Endothelial cell of hepatic sinusoid (primary cell): Measurements from ENCODE around the gene TMEM204.

Experiments
- in situ Hi-C: cut with HindIII; loops from 2 replicates; pipeline ENCODE4 v1.10.0; 2017; ENCODE audit warnings: low sequenced_read_pairs

Gene TMEM204

DNA sequence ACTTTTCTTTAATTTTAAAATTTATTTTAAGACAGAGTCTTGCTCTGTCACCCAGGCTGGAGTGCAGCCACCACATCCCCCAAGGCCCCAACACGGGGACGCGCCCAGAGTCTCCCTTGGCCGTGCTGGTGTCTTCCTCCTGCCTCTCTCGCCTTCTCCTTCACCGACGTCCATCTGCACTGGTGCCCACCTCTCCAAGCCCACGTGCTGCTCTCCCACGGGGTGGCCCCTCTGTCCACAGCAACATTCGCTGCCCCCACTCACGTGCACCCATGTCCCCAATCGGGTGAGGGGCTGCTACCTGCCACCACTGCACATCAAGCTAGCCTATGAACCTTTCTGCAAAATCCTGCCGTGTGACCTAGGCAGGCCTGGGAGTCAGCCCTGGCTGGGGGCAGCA, 3.1 kb downstream of the TMEM204 start:
- in situ Hi-C loops = no loop called here

DNA sequence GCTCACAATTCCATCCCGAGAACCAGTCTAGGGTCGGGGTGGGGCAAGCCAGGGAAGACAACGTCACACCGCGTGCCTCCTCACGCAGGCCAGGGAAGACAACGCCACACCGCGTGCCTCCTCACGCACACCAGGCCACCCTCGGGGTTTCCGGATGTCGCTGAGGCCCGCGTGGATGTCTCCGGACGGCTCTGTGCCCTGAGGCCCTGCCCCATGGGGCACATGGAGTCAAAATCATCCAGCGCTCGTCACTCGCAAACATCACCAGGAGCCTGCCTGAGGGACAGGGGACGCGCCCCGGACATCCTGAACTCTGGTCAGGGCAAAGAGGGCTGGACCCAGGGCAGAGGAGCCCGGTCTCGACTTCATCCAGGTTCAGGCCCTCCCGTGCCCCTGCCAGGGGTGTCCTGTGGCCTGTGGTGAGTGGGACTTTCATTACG, 3.7 kb downstream of the TMEM204 start:
- in situ Hi-C loops = no loop called here

DNA sequence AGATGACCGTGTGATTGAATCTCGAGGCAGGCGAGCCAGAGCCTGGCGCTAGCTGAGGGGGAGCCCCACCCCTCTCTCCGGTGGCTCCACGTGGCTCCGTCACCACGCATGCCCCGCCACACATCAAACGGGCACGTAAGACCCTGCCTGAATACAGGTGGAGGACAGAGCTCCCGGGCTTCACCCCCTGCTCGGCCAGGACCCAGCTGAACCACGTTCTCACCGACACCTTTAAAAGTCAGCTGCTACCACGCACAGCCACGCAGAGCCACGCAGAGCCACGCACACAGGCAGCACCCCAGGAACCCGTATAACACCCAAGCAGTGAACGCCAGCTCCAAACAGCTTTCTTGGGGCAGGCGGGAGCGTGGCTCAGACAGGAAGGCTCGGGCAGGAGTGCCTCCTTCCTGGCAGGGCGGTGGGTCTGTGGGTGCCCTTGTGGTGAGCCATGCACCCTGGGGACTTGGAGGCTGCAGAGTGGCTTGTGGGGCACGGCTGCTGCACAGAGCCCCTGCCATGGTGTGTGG, 4.4 kb downstream of the TMEM204 start:
- in situ Hi-C loops = no loop called here

DNA sequence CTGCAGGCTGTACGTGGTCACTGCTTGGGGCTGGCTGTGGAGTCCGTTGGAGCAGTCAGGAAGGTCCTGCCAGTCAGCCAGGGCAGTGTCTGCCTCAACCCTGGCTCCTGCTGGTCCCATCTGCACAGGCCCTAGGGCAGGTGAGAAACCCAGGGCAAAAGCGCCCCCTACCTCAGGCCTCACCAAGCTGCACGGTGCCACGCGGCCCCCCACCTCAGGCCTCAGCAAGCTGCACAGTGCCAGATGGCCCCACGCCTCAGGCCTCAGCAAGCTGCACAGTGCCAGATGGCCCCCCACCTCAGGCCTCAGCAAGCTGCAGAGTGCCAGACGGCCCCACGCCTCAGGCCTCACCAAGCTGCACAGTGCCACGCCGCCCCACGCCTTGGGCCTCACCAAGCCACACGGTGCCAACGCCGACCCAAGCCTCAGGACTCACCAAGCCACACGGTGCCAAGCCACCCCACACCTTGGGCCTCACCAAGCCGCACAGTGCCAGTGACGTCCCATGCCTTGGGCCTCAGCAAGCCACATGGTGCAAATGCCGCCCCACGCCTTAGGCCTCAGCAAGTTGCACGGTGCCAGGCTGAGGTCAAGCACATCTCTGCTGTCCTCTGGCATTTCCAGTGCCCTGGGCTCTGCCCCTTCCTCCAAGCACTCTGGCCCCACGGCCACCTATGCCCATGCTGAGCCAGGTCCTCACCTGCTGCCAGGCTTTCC, 5.5 kb downstream of the TMEM204 start:
- in situ Hi-C loops = no loop called here

DNA sequence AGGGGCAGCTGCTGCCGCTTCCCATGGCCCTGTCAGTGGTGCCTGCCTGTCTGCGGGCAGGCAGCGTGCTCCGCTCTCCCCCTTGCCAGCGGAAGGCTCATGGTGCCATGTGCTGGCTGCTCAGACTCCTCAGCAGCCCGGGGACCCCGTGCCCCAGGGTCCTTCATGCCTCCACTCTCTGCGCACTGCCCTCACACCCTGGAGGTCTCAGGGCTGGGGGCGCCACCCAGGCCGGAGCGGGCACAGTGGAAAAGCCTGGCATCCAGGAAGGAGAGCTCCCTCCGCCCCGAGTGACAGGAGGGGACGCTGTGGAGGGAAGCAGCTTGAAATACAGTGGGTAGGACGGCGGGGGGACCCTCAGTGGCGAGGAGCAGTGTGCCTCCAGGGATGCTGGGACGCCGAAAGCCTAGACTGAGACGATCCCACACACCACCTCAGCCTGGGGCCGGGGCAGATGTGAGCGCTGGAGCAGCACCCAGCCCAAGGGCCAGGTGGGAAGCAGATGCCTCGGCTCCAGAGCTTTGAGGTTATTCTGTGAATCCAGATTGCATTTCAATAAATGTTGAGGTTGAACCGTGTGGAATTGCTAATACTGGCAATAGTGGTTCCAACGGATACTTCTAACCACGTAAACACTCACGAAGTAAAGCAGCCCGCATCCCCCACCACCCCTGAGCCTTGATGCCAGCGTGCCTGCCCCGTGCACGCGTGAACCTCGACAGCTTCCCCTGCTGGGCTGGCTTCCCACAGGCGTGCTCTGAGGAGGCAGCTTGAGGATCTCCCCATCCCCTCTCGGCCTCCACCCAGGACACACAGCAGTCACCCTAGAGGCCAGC, 6.5 kb downstream of the TMEM204 start:
- in situ Hi-C loops = no loop called here

DNA sequence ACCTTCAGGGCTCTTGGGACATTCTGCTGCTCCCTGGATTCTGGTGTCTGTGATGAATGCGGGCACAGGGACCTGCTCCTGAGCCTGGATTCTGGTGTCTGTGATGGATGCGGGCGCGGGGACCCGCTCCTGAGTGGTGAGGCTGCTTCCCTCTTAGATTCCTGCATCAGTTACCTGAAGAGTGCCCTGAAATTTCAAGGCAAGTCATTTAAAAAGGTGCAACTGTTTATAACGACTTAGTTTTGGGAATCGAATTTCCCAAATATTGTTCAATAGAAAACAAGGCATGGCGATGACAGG, 7.0 kb downstream of the TMEM204 start:
- in situ Hi-C loops = no loop called here

DNA sequence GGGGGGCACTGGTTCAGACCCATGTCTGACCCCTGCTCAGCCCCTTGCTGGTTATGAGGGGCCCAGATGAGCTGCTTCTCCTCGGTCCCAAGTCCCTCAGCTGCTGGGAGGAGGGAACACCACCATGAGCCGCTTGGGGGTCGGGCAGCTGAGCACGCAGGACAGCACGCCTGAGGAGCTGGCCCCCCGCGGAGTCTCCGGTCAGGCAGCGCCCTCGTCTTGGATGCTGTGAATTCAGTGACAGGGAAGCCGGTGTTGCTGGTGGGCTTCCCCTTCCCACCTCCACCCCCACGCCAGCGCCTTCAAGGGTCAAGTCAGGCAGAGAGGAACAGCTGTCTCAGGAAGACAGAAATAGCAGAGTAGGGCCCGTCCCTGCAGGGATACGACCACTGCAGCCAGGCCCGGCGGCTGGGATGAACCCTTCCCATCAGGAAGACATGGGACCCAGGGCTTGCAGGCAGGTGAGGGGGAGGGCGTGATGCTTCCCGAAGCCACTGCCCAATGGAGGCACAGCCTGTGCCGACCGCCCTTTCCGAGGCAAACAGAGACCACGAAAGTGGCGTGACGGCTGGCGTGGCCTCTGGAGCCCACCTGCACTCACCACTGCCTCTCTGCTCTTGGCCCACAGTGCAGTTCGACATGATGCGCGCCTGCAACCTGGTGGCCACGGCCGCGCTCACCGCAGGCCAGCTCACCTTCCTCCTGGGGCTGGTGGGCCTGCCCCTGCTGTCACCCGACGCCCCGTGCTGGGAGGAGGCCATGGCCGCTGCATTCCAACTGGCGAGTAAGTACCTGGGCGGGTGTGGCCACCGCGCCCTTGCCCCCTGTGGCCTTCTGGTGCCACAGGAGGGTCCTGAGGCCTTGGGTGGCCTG, 8.1 kb downstream of the TMEM204 start:
- in situ Hi-C loops = no loop called here

DNA sequence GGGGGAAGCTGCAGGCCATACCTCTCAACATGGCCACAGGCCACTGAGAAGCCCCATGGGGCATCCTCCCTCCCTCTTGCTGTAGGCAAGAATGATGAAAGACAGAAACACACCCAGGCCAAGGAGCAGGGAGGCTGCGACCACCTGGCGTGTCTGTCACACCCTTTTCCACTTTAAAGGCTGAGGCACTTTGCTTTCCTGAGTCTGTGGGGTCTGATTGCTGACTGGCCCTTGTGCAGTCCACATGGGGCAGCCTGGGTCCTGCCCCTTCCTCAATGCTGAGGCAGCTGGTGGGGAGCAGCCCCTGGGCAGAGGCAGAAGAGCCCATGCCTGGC, 8.7 kb downstream of the TMEM204 start:
- in situ Hi-C loops = no loop called here

DNA sequence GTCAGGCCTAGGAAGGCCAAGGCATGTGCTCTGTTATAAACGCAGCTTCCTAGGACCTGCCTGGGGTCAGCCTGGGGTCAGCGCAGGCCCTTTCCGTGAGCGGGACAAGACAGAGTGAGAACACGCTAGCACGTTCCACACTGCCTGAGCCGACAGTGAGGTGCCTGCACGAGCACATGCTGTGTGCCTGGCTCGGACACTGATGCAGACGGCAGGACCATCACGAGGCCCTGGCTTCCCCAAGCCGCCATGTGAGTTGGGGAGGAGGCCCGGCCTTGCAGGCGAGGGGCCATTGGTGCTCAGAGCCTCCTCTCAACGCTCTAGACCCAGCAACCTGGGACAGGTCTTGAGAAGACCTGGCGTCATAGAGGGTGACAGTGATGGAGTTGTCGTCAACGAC, 9.1 kb downstream of the TMEM204 start:
- in situ Hi-C loops = no loop called here

DNA sequence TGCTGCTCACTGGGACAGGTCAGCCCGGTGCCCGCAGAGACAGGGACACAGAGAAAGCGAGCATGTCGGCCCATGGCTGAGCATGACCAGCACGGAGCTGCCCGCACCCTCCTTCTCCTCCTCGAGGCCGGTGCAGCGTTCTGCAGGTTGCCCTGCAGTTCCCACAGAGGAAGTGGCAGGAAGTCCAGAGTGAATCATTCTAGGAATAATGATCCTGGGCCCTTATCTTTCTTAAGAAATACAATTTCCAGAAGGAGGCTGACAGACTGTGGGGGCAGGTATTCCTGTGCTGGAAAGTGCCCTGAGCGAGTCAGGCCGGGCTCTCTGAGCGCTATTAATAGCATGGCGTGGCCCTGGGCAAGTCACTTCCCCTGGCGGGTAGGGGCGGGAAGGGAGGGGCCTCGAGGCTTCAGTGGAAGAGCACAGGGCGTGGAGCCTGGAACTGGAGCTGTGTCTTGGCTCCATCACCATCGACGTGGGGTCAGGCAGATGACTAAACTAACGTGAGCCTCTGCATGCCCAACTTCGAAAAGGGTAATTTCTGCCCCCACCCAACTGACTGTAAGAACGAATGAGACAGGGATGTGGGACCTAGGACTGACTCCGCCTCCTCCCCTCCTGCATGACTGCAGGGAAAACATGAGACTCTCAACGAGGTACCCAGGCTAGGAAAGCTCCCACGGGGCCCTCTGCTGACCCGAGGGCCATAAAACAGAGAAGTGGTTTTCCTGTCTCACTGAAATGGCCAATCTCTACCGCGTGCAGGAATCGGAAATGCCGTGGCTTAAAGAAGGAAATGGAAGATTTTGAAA, 9.8 kb downstream of the TMEM204 start:
- in situ Hi-C loops = no loop called here

DNA sequence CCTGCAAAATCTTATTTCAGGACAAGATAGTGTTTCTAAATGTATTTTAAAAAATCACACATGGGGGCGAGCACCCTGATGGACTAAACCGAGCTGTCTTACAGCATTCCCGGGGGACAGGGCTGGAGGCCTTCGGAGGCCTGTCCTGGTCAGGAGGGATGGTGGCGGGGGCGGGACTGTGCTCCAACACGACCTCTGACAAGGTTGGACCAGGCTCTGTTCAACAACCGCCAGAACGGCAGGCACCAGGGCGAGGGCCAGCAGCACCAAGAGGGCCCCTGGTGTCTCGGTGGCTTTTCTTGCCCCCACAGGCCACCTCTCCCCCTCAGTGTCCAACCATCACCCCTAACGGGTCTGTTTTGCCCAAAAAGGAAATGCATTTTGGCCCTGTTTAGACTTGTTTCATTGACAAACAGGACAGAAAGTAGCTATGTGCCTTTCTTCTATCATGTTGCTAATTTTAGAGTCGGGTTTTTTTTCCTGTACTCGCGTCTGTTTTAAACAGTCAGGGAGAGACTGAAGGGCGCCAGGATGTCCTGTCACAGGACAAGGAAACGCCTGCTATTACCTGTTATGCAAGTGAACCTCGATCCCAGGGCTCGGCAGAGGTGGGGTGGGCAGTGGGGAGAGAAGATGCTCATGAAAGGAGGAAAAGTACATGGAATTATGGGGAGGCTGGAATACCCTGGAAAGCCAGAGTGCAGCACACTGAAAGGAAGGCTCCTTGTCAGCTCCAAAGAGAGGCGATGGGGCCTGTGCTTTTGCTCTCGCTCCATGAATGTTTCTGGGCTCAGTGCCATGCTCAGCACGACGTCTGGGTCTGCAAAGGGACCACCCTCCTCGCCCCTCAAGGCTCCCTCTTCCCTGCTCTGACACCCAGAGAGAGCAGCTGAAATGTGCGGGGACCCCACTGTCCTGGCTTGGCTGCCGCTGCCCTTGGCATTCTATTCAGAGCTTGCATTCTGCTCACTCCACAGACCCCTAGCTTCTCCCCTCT, 11.9 kb downstream of the TMEM204 start:
- in situ Hi-C loops = no loop called here

DNA sequence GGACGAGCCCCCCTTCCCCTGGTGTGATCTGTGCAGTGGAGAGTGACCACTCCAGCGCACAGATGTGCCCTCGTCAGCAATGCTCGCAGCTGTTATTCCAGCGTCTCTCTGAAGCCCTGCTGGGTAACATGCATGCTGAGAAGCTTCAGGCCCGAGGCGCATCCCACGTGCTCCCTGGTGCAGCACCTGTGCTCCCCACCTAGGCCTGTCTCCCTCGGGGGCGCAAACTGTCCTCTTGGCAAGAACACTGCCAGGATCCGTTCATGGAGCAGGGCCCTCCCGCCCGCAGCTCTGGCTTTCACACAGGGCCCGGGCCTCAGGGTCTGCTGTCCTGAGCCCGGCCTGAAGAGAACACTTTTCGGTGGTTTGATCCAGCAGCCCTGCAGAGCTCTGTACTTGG, 13.0 kb downstream of the TMEM204 start:
- in situ Hi-C loops = no loop called here

DNA sequence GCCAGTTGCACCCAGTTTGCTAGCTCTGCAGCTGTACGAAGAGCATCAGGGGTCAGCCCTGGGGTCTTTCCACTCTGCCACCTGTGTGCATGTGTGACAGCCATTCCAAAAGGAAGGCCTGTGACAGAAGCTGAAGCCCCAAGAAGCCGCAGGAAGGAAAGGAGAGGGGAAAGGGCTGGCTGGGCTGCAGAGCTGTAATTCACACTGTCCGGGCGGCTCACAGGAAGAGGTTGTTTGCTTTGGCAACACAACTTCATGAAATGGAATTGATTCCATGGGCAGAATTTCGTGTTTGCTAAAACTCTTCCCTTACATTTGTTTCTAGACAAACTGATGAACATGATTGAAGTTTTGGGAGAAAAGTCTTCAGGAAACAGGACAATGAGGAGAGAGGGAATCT, 14.8 kb downstream of the TMEM204 start:
- in situ Hi-C loops = no loop called here

DNA sequence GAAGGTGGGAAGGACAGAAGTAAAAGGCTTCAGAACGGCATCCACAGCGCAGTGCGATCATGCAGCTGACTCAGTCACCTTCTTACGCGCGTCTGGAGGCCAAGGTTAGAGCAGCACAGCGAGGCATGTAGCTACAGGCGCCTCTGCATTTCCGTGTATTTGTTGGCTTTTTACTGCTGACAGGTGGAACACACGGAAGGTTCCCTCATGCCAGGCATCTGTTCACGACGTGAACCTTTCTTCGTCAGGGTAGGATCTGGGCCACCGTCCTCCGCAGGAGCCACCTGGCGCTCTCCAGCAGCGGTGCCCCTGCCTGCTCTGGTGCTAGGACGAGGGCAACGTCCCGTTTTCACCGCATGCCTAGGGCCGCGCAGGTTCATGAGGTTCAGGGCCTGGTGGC, 15.3 kb downstream of the TMEM204 start:
- in situ Hi-C loops = no loop called here

DNA sequence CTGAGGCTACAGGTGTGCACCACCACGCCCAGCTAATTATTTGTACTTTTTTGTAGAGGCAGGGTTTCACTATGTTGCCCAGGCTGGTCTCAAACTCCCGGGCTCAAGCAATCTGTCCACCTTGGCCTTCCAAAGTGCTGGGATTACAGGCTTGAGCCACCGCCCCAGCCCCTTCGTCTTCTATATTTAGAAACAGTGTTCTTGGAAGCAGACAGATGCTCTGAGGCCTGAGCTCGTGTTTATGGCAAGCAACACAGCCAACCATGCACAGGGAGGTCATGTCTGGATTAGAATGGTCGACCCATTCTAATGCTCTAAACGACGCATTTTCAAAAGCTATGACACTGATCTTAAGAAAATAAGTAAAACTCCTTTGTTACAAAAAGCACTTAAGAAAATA, 16.6 kb downstream of the TMEM204 start:
- in situ Hi-C loops = loop anchor here (25.0 kb wide), 1 partner anchor 163 kb away; no protein-coding TSS in a partner anchor

DNA sequence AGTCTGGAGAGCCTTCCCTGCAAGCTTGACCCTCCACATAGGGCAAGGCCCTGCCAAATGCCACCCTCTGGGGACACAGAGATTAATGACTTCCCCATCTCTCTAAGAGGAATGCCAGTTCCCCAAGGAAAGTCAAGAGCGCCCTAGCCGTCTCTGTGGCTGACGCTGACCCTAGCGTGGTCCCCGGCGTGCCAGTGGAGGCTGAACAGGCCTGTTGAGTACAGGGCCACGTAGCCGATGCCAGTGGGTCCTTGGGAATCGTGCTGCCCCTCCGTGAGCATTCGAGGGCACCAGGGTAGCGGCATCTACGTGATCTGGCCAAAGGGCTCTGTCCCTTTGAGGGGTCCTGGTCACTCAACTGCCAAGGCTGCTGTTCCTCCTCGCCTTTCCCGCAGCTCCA, 17.2 kb downstream of the TMEM204 start:
- in situ Hi-C loops = loop anchor here (25.0 kb wide), 1 partner anchor 163 kb away; no protein-coding TSS in a partner anchor

DNA sequence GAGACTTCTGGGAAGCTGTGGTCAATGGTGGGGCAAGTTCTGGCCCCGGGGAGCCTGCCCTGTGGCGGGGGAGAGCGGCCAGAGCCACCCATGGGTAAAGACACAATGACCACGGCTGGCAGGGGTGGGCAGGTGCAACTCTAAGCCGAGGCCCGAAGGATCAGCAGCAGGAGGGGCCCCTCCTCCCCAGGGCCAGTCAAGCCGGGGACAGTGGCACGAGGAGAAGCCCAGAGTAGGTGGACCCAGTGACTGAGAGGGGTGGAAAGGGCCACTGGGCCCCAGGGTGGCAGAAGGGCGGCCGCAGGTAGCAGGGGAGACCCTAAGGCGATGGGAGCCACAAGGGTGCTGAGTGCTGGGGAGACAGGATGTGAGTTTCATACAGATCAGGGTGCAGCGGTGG, 17.7 kb downstream of the TMEM204 start:
- in situ Hi-C loops = loop anchor here (25.0 kb wide), 1 partner anchor 164 kb away; no protein-coding TSS in a partner anchor

DNA sequence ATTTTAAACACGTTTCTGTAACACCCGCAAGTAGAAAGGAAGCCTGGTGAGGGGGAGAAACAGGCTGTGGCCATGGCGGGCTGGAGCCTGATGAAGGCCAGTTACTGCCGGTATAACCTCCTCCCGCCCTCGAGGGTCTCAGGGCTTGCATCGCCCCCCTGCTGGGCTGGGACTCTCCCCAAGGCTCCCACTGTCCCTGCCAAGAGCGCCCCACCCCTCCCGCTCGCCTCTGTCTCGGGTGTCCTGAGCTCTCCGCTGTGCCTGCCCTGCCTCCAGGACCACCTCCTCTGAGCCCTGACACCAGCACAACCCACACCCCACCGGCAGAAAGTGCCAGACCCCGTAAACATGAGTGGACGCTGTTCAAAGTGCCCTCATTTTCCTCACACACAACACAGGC, 18.7 kb downstream of the TMEM204 start:
- in situ Hi-C loops = loop anchor here (25.0 kb wide), 1 partner anchor 165 kb away; no protein-coding TSS in a partner anchor
